ENCODE measurements around the gene C9orf72. TPM values are rescaled to one million over a fixed set of nuclear protein-coding genes. Genes with fewer than 3 reads are reported as not detected.

The C9orf72 gene
- total RNA-seq = 10 to 100 TPM; 12.5 to 19.0 (median 16.8) TPM
- total RNA-seq (2013) = 39.4 TPM

- H3K4me3 ChIP-seq (ENCODE audit: low read length) = peak within 1 kb of the TSS; percentile 90
- WGBS (ENCODE audit: insufficient coverage) = under 1% methylated on average over 72 of the region's 72 CpGs
- peaks cover 2% of the 10 kb centered on the region for H3K9me3 ChIP-seq (ENCODE audit: control insufficient read depth, insufficient read depth, low read length)
- no peaks in the 10 kb centered on the region for H3K27me3 ChIP-seq (ENCODE audit: control insufficient read depth, insufficient read depth, low read length)
- DNase-seq (peak; percentile 86 to 92), ATAC-seq (peak; percentile 66 to 90 (median 81))
- H3K27ac Mint-ChIP-seq = peak within 1 kb of the TSS; percentile 97 to 99
- no peaks in the 10 kb centered on the region for H3K36me3 ChIP-seq (ENCODE audit: control insufficient read depth, insufficient read depth, low read length)
- peak within 1 kb of the TSS; percentile 99 for H3K27ac ChIP-seq (ENCODE audit: low read length)
- H3K27me3 Mint-ChIP-seq (ENCODE audit: low read depth in 2 of 2) = peaks cover 2 to 3% of the 10 kb centered on the region in 2 donors
- no peak for TF ChIP-seq CTCF (IDR thresholded peaks at IDR 0.05)
- H3K4me1 ChIP-seq (ENCODE audit: control insufficient read depth, insufficient read depth, low read length) = peaks cover 7% of the 10 kb centered on the region
- H3K4me1 Mint-ChIP-seq = peaks cover 25 to 26% of the 10 kb centered on the region in 2 donors
- peak within 1 kb of the TSS; percentile 100 for H3K4me3 Mint-ChIP-seq
- H3K36me3 Mint-ChIP-seq = peaks cover 3% of the 10 kb centered on the region
- H3K9me3 Mint-ChIP-seq = peaks cover 2 to 3% of the 10 kb centered on the region in 2 donors
- intact Hi-C loops (cut with micrococcal nuclease) = loop anchor here (1.0 to 10.0 kb wide), 3 partner anchors 44 to 1752 kb away; partner anchors contain the start of genes CAAP1 and MOB3B
Observed at GRCh38 chr9:27572918-27573633, at the start of gene C9orf72. Gene C9orf72 (minus strand): TSS chr9:27573481. CDS start chr9:27567120, 6,361 bp downstream.

- Histone ChIP-seq H3K4me3 (ENCODE audit: low read length) (no peak overlapping the region), H3K4me1 (ENCODE audit: control insufficient read depth, insufficient read depth, low read length) (no peaks in the 10 kb centered on the region), H3K9me3 (ENCODE audit: control insufficient read depth, insufficient read depth, low read length) (no peaks in the 10 kb centered on the region), H3K27me3 (ENCODE audit: control insufficient read depth, insufficient read depth, low read length) (no peaks in the 10 kb centered on the region), H3K27ac (ENCODE audit: low read length) (no peak overlapping the region), H3K36me3 (ENCODE audit: control insufficient read depth, insufficient read depth, low read length) (no peaks in the 10 kb centered on the region)
- intact Hi-C loops (cut with micrococcal nuclease) = no loop called here
- no peak overlapping the region for H3K27ac Mint-ChIP-seq
- no peaks in the 10 kb centered on the region for H3K9me3 Mint-ChIP-seq
- H3K36me3 Mint-ChIP-seq = no peaks in the 10 kb centered on the region
- ATAC-seq (no peak), DNase-seq (no peak)
- no peak overlapping the region for H3K4me3 Mint-ChIP-seq
- no peak for TF ChIP-seq CTCF (IDR thresholded peaks at IDR 0.05)
- no peaks in the 10 kb centered on the region for H3K4me1 Mint-ChIP-seq
- no peaks in the 10 kb centered on the region for H3K27me3 Mint-ChIP-seq (ENCODE audit: low read depth in 2 of 2)
- WGBS (ENCODE audit: insufficient coverage) = no CpG with 5 or more reads among the region's 5 CpGs
Observed at GRCh38 chr9:27622693-27623340, 49.5 kb upstream of the C9orf72 start.

GRCh38 chr9:27619743-27620142 lies 46.5 kb upstream of the C9orf72 start:
- intact Hi-C loops (cut with micrococcal nuclease) = loop anchor here (10.0 kb wide), 1 partner anchor 55 kb away; no protein-coding TSS in a partner anchor
- no peaks in the 10 kb centered on the region for H3K27me3 ChIP-seq (ENCODE audit: control insufficient read depth, insufficient read depth, low read length)
- DNase-seq (no peak), ATAC-seq (no peak)
- no peaks in the 10 kb centered on the region for H3K9me3 ChIP-seq (ENCODE audit: control insufficient read depth, insufficient read depth, low read length)
- WGBS (ENCODE audit: insufficient coverage) = 88% methylated on average over 6 of the region's 6 CpGs
- no peaks in the 10 kb centered on the region for H3K36me3 ChIP-seq (ENCODE audit: control insufficient read depth, insufficient read depth, low read length)
- TF ChIP-seq CTCF (IDR thresholded peaks at IDR 0.05) = no peak
- no peaks in the 10 kb centered on the region for H3K36me3 Mint-ChIP-seq
- no peak overlapping the region for H3K27ac ChIP-seq (ENCODE audit: low read length)
- no peak overlapping the region for H3K4me3 Mint-ChIP-seq
- H3K4me3 ChIP-seq (ENCODE audit: low read length) = no peak overlapping the region
- H3K4me1 Mint-ChIP-seq = no peaks in the 10 kb centered on the region
- H3K4me1 ChIP-seq (ENCODE audit: control insufficient read depth, insufficient read depth, low read length) = no peaks in the 10 kb centered on the region
- no peak overlapping the region for H3K27ac Mint-ChIP-seq
- no peaks in the 10 kb centered on the region for H3K9me3 Mint-ChIP-seq
- peaks cover 0 to 2% of the 10 kb centered on the region in 2 donors for H3K27me3 Mint-ChIP-seq (ENCODE audit: low read depth in 2 of 2)
